Activated naive CD8-positive, alpha-beta T cell treated with anti-CD3 and anti-CD28 coated beads for 36 hours (primary cell): ENCODE data around the gene PCBD1. TPM values are rescaled to one million over a fixed set of nuclear protein-coding genes. Genes with fewer than 3 reads are reported as not detected.

Experiments
- DNase-seq: peaks from one replicate; pipeline ENCODE4 v3.0.0; 2021
- H3K27ac Mint-ChIP-seq: one replicate; pipeline ENCODE4 v1.8.0; 2022; ENCODE audit warnings: mild to moderate bottlenecking, moderate library complexity, mixed read lengths
- H3K27me3 Mint-ChIP-seq: one replicate; pipeline ENCODE4 v1.8.0; 2022; ENCODE audit warnings: mild to moderate bottlenecking, mixed read lengths
- H3K36me3 Mint-ChIP-seq: one replicate; pipeline ENCODE4 v1.8.0; 2021; ENCODE audit warnings: mild to moderate bottlenecking, mixed read lengths
- H3K4me1 Mint-ChIP-seq: one replicate; pipeline ENCODE4 v1.8.0; 2021; ENCODE audit warnings: mixed read lengths
- H3K4me3 Mint-ChIP-seq: one replicate; pipeline ENCODE4 v1.8.0; 2022; ENCODE audit warnings: mild to moderate bottlenecking, moderate library complexity, mixed read lengths
- H3K9me3 Mint-ChIP-seq: one replicate; pipeline ENCODE4 v1.8.0; 2022; ENCODE audit warnings: mixed read lengths
- total RNA-seq, 2 experiments: library from RNA; stranded (reverse); gene quantifications; one replicate each; pipeline ENCODE4 v1.2.3, GENCODE V29; 2021

The PCBD1 gene
- total RNA-seq, 2 experiments from 2014 or later, result 36.1 to 37.3 TPM

DNA sequence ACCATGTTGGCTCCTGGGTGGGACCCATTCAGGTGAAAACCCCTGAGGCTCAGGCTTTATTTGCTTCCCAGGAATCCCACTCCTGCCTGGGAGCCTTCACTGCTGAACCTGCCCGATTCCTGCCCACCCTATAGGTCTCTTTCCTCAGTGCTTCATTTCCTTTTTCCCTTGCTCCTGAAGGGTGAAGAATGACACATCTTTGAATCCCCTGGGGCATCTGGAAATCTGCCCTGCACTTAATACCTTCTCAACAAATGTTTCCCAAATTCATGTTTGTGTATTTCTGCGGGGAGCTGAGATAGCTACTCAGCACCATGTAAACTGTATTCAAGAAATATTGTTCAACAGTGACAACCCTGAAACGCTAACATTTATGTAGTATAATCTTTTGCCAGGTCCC lies 10.3 kb upstream of the PCBD1 start:
- Mint-ChIP-seq H3K4me1 (no peaks in the 10 kb centered on the region), H3K4me3 (no peak overlapping the region), H3K27ac (no peak overlapping the region), H3K9me3 (no peaks in the 10 kb centered on the region), H3K27me3 (no peaks in the 10 kb centered on the region), H3K36me3 (no peaks in the 10 kb centered on the region)
- DNase-seq, result no peak

DNA sequence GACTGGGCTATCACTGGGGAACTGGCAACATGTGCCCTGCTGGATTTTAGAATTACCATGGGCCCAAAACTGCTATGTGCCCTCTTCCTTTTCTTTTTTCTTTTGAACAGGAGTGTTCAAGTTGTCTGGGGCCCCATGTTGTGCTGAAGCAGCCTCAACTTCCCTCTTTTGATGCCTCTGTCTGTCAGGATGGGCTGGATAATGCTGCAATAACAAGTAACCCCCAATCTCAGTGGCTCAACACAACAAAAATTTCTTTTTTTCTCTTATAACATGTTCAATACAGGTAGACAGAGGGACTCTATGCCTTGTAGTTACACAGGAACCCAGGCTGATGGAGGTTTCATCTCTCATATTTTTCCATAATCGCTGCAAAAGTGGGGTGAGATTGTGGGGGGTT lies 8.2 kb upstream of the PCBD1 start:
- no peak for DNase-seq
- Mint-ChIP-seq H3K27ac (no peak overlapping the region), H3K4me3 (no peak overlapping the region), H3K4me1 (peaks cover 4% of the 10 kb centered on the region), H3K27me3 (no peaks in the 10 kb centered on the region), H3K9me3 (no peaks in the 10 kb centered on the region), H3K36me3 (no peaks in the 10 kb centered on the region)

DNA sequence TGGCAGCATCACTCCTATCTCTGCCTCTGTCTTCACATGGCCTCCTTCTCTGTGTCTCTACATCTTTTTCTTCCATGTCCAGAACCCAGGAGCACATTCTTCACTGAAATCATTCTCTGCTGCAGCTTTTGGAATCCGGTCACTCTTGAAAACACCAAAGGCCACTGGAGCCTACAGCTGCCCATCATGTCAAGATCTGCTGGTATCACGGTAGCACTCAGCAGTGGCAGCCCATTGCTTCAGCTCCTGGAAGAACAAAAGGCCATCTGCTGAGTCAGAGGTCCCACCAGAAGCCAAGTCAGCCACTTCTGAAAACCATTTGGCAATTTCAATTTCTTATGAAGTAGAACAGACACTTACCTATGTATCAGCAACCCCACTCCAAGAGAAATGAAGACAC lies 6.1 kb upstream of the PCBD1 start:
- Mint-ChIP-seq H3K36me3 (no peaks in the 10 kb centered on the region), H3K4me3 (no peak overlapping the region), H3K27ac (no peak overlapping the region), H3K27me3 (no peaks in the 10 kb centered on the region), H3K4me1 (peaks cover 6% of the 10 kb centered on the region), H3K9me3 (no peaks in the 10 kb centered on the region)
- no peak for DNase-seq

DNA sequence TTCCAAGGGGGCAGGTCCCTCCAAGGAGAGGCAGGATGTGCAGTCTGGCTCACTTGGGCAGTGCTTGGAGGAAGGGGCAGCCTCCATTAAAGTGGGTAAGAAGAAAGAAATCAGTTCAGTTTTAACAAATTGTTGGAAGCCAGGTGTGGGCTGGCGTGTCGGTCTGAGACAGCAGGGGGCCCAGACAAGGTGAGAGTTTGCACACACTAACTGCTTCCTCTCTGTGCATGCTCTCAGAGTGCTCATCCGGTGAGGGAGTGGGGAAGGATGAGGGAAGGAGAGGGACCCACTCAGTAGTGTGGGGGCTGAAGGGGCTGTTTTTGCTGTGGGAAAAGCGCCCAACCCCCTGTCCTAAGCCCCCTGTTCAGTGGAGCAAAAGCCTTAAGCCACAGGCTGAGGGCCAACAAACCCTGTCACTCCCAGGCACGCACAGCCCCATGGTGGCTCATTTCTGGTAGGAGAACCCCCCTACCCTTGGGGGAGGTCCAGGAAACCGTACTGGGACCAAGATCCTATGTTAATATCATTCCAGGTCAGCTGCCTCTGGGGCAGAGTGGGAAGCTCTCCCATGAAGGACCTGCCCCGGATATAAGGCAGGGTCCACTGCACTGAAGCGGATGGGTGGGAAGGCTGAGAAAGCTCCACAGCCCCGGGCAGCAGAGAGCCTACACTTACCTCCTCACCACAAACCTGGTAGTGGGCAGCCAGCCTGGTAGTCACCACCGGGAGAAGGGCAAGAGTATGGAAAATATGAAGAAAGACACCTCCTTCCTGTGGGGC lies 5.1 kb upstream of the PCBD1 start:
- Mint-ChIP-seq H3K9me3 (no peaks in the 10 kb centered on the region), H3K4me1 (peaks cover 12% of the 10 kb centered on the region), H3K36me3 (no peaks in the 10 kb centered on the region), H3K4me3 (no peak overlapping the region), H3K27me3 (no peaks in the 10 kb centered on the region), H3K27ac (no peak overlapping the region)
- DNase-seq, result no peak

DNA sequence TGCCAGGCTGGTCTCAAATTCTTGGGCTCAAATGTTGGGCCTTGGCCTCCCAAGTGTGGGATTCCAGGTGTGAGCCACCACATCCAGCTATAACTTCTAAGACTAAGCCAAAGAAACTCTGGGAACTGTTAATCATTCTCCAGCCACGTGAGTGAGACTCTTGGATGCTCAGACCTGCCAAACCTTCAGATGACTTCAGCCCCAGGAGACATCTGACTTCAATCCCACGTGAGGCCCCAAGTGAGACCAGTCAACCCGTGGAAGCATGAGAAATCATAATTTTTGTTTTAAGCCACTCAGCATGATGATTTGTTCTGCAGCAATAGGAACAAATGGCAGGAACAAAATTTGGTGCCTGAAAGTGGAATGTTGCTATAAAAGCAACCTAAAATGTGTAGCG lies 4.3 kb upstream of the PCBD1 start:
- DNase-seq, result no peak
- H3K36me3 Mint-ChIP-seq, result no peaks in the 10 kb centered on the region
- H3K27me3 Mint-ChIP-seq, result no peaks in the 10 kb centered on the region
- no peak overlapping the region for H3K27ac Mint-ChIP-seq
- no peak overlapping the region for H3K4me3 Mint-ChIP-seq
- no peaks in the 10 kb centered on the region for H3K9me3 Mint-ChIP-seq
- peaks cover 12% of the 10 kb centered on the region for H3K4me1 Mint-ChIP-seq

DNA sequence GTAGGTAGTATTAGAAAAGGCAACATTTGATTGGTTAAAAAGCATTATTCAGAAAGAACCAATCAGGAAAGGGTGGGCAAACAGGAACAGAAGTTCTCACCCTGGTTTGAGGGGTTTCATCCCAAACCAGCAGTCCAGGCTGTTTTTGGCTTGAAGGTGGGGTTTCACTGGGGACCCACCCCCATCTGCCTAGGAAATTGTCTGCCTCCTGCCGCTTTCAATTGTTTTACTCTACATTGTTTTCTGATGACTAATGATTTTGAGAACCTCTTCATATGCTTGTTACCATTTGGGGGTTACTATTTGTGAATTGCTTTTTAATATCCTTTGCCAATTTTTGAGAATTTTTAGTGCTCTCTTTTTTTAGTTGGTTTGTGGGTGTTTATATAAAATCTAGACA lies 3.3 kb upstream of the PCBD1 start:
- no peaks in the 10 kb centered on the region for H3K36me3 Mint-ChIP-seq
- no peak for DNase-seq
- no peak overlapping the region for H3K27ac Mint-ChIP-seq
- no peak overlapping the region for H3K4me3 Mint-ChIP-seq
- H3K9me3 Mint-ChIP-seq, result no peaks in the 10 kb centered on the region
- H3K4me1 Mint-ChIP-seq, result peaks cover 14% of the 10 kb centered on the region
- no peaks in the 10 kb centered on the region for H3K27me3 Mint-ChIP-seq

DNA sequence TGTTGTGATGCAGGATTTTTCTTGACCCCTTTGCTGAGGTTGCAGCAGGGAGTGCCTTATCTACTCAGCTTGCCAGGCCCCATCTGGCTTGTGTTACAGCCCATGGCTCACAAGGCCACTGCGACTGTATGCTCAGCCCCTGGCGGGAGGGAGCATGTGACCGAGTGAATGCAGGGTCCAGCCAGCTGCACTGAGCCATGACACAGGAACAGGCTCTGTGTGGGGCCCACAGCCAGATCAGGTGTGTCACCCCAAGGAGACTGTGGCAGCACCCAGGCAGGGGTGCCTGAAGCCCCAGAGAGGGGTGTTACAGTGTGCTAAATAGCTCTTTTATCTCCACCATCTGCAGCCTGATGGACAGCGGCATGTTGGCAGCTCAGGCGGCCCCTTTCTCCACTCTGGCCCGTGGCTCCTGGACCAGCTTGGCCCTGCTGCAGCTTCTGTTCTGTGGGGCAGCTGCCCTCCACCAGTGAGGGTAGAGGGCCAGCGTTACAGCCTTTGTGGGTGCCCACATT lies 2.6 kb upstream of the PCBD1 start:
- no peak for DNase-seq
- no peaks in the 10 kb centered on the region for H3K9me3 Mint-ChIP-seq
- no peaks in the 10 kb centered on the region for H3K27me3 Mint-ChIP-seq
- no peak overlapping the region for H3K27ac Mint-ChIP-seq
- no peak overlapping the region for H3K4me3 Mint-ChIP-seq
- H3K36me3 Mint-ChIP-seq, result no peaks in the 10 kb centered on the region
- peaks cover 14% of the 10 kb centered on the region for H3K4me1 Mint-ChIP-seq

DNA sequence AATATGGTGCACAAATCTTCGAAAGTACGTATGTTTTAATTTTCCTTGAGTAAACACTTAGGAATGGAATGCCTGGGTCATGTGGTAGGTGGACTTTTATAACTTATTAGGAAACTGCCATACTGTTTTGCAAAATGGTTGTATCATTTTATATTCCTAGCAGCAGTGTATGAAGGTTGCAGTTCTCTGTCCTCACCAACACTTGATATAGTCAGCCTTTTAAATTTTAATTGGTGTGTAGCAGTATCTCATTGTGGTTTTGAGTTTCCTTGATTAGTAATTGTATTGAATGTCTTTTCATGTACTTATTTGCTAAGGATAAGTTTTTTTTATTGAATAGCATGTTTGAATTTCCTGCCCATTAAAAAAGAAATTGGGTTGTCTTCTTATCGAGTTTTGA lies 926 bp upstream of the PCBD1 start:
- Mint-ChIP-seq H3K4me1 (peaks cover 14% of the 10 kb centered on the region), H3K4me3 (peak overlapping the region; percentile 81), H3K27ac (no peak overlapping the region), H3K27me3 (no peaks in the 10 kb centered on the region), H3K9me3 (no peaks in the 10 kb centered on the region), H3K36me3 (peaks cover 4% of the 10 kb centered on the region)
- no peak for DNase-seq

DNA sequence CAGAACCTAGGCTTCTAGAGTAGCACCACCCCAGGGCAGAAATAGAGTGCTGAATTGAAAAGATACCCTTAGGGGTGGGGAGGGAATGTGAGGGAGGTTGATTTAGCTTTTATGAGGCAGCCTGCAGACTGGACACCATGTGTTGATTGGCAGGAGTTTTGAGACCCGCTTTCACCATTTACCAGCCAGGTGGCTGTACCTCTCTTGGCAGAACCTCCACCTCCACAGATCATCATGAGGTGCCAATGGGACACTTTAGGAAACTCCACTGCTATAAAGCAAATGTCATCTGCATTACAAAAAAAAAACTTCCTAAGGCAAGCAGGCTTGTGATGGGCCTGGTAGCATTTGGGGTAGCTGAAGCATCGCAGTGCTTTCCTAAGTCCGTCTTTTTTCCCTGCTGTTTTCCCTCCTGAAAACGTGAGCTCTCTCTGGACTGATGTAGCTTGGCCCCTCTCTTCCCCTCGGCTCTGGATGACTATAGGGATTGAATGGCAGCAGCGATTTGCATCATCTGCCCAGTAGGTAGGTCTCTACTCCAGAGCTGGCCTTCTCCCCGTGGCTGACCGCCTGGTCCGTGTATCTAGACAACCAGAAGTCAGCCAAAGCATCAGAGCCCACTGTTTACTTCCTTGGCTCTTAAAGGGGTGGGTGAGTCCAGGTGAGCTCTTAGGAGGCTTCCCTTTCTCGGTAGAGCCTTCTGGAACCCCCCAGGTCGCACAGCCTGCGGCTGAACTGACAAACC lies 1.3 kb downstream of the PCBD1 start:
- peaks cover 11% of the 10 kb centered on the region for H3K4me1 Mint-ChIP-seq
- peak overlapping the region; percentile 47 for H3K27ac Mint-ChIP-seq
- peaks cover 6% of the 10 kb centered on the region for H3K36me3 Mint-ChIP-seq

DNA sequence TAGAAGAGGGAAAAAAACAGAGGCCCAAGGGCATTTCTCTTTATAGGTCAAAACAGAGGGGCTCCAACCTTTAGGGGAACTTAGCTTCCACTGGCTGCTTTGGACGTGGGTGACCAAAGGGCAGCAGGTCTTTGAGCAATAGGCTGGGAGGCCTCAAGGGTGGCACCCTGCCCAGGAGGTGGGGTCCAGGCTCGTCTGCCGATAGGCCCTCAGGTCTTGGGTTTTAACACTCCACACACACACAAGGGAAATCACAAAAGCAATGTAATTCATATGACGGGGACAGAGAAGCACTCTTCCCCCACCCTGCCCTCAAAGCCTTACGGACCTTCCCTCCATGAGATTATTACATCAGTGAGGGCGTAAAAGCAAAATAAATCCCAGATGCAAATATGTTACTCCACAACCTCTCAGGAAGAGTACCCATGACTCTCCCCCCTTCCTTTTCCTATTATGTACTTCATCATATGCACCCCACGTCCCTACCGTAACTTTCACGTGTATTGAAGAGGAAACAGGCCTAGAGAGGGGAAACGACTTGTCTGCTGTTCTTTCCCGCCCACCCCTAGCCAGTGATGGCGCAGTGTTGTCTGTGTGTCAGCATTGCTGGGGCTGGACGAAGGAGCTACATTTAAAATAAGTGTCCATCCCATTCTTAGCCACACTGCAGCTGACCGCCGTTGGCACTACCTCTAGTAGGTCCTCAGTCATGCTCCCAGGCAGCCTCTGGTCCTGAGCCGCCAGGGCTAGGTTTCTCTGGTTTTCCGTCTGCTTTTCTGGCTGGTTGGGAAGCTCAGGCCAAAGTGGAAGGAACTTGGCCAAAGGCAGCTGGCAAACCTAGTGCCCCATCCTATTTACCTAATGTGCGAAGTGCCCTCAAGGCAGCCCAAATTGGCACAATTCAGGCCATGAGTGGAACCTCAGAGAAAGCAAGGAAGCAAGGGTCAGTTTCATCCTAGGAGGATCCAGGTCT lies 2.1 kb downstream of the PCBD1 start:
- H3K36me3 Mint-ChIP-seq, result peaks cover 6% of the 10 kb centered on the region
- peaks cover 11% of the 10 kb centered on the region for H3K4me1 Mint-ChIP-seq
- no peak for DNase-seq
- no peak overlapping the region for H3K4me3 Mint-ChIP-seq
- H3K9me3 Mint-ChIP-seq, result no peaks in the 10 kb centered on the region
- H3K27me3 Mint-ChIP-seq, result no peaks in the 10 kb centered on the region
- H3K27ac Mint-ChIP-seq, result peak overlapping the region; percentile 15

More for the DNA sequence above, 1.3 kb downstream of the PCBD1 start:
- Mint-ChIP-seq H3K9me3 (no peaks in the 10 kb centered on the region), H3K27me3 (no peaks in the 10 kb centered on the region), H3K4me3 (peak overlapping the region; percentile 76)
- DNase-seq, result no peak

DNA sequence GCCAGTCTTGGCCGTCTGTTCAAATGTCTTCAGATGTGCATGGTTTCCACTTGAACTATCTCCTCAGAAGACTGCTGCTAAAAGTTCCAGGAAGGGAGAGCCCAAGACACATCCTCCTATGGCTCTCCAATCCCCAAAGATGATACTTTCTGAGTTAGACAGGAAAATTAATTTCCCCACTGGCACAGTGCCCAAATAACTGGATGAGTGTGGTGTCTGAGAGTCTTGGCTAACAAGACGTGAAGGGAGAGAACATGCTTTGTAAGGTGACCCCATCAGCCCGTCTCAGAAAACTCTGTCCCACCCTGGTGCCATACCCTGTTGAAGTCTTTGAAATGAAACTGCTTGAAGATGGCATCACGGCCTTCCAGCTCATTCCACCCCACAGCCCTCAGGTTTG lies 2.9 kb downstream of the PCBD1 start:
- H3K4me1 Mint-ChIP-seq, result peaks cover 11% of the 10 kb centered on the region
- peaks cover 6% of the 10 kb centered on the region for H3K36me3 Mint-ChIP-seq
- no peak for DNase-seq
- no peaks in the 10 kb centered on the region for H3K27me3 Mint-ChIP-seq
- H3K9me3 Mint-ChIP-seq, result no peaks in the 10 kb centered on the region
- H3K4me3 Mint-ChIP-seq, result no peak overlapping the region
- H3K27ac Mint-ChIP-seq, result no peak overlapping the region

DNA sequence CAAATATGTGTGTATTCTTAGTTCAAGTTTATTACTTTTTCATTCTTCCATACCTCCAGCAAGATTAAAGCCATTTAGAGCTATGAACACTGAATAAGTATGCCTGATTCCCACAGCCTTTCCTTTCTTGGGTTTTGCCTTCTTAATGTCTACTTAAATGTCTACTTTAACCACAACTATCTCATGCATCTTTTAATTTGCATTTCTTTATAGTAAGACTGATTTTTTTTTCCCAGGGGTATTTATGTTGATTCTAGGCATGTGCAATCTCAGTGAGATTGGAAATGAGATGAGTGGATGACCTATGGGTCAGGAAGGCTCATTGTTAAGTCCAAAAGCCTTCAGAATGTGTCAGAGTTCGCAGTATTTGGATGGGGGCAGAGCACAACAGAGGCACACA lies 3.6 kb downstream of the PCBD1 start:
- Mint-ChIP-seq H3K4me3 (no peak overlapping the region), H3K9me3 (no peaks in the 10 kb centered on the region), H3K4me1 (peaks cover 11% of the 10 kb centered on the region), H3K27me3 (no peaks in the 10 kb centered on the region), H3K27ac (no peak overlapping the region), H3K36me3 (peaks cover 6% of the 10 kb centered on the region)
- DNase-seq, result no peak

DNA sequence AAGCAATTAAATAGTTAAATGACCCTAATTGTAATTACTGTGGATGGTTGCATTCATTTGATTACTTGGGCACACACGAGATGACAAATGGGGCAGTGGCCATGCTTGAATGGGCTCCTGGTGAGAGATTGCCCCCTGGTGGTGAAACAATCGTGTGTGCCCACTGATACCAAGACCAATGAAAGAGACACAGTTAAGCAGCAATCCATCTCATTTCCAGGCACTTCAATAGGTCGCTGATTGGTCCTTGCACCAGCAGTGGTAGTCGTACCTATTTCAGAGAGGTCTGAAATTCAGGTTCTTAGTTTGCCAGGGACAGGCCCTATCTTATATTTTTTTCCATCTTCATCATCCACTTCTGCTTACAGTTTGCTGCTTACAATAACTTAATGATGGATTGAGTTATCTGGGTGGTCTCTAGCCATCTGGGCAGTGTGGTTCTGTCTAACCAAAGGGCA lies 8.3 kb downstream of the PCBD1 start:
- Mint-ChIP-seq H3K9me3 (no peaks in the 10 kb centered on the region), H3K36me3 (peaks cover 10% of the 10 kb centered on the region), H3K27ac (no peak overlapping the region), H3K4me3 (no peak overlapping the region), H3K27me3 (no peaks in the 10 kb centered on the region), H3K4me1 (peaks cover 2% of the 10 kb centered on the region)
- DNase-seq, result peak; percentile 69

DNA sequence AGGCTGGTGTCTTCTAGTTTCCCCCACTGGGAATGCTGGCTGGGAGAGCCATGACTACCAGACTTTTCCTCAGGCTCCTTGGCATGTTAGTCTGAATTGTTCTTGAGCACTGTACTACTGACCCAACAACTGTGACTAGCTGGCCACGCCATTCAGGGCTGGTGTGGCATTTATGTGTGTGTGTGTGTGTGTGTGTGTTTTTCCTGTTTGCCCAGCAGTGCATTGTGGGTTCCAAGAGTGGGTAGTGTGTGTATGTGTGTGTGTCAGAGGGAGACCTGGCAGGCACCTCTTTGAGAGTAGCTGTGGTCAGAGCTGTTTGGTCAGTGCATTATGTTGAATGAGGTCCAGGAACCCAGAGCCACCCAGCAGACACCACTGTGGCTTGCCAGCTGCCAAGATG lies 9.2 kb downstream of the PCBD1 start:
- Mint-ChIP-seq H3K4me1 (peaks cover 2% of the 10 kb centered on the region), H3K4me3 (no peak overlapping the region), H3K36me3 (peaks cover 6% of the 10 kb centered on the region), H3K27ac (no peak overlapping the region), H3K27me3 (no peaks in the 10 kb centered on the region), H3K9me3 (no peaks in the 10 kb centered on the region)
- no peak for DNase-seq

DNA sequence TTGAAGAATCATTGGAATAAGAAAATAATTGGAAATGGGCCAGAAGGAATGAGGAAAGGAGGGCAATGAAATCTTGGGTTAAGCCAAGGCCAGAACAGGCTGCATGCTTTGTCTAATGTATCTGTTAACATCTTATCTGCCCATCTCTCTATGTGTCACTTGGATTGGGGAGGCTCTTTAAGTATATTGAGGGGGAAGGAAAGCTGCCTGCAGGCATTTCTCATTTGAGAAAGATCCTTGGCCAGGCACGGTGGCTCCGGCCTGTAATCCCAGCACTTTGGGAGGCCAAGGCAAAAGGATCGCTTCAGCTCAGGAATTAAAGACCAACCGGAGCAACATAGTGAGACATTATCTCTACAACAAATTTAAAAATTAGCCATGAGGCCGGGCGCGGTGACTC lies 14.3 kb downstream of the PCBD1 start:
- H3K4me1 Mint-ChIP-seq, result no peaks in the 10 kb centered on the region
- H3K27me3 Mint-ChIP-seq, result no peaks in the 10 kb centered on the region
- no peak for DNase-seq
- no peaks in the 10 kb centered on the region for H3K9me3 Mint-ChIP-seq
- H3K27ac Mint-ChIP-seq, result no peak overlapping the region
- H3K36me3 Mint-ChIP-seq, result peaks cover 4% of the 10 kb centered on the region
- H3K4me3 Mint-ChIP-seq, result no peak overlapping the region
